ENCODE results near the gene HSD11B2.
A peak's percentile ranks its signal among the peaks of the same experiment; 100 is the strongest.

HSD11B2 gene

DNA sequence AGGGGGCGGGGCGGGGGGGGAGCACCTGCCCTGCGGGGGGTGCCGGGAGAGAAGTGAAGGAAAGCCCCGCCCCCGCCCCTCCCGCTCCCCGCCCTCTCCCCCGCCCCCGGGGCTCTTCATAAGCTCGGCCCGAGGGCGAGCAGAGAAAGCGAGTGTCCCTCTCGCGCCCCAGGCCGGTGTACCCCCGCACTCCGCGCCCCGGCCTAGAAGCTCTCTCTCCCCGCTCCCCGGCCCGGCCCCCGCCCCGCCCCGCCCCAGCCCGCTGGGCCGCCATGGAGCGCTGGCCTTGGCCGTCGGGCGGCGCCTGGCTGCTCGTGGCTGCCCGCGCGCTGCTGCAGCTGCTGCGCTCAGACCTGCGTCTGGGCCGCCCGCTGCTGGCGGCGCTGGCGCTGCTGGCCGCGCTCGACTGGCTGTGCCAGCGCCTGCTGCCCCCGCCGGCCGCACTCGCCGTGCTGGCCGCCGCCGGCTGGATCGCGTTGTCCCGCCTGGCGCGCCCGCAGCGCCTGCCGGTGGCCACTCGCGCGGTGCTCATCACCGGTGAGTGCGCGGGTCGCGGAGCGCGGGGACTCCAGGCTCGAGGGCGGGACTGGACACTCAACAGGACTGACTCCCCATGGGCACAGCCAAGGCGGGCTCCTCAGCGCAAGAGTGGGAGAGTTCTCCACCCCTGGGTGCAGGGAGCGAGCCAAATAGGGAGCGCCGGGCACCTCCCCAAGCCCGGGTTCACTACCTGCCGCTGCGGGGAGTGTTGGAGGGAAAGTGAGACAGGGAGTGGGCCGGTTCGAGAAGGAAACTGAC, at the start of gene HSD11B2:
HSD11B2 (plus strand) TSS at position 145 of the 798 bp plus-strand sequence; CDS start at position 273, 128 bp downstream.
- peak; percentile 84 for DNase-seq (ENCODE audit: low spot score)

DNA sequence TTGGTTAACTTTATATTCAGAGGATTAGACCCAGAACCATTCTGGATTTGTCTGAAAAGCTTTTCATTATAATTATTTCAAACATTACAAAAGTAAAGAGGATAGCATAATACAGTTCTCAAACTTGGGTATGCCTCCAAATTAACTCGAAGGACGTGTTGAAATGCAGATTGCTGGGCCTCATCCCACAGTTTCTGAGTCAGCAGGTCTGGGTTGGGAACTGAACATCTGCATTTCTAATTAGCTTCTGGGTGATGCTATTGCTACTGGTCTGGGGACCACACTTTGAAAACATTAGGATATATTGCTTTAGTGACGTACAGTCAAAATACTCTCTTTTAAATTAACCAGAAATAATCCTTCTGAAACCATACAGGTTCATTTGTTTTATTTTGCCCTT, 47.6 kb upstream of the HSD11B2 start:
- DNase-seq (ENCODE audit: low spot score), result no peak

GRCh38 chr16:67384778-67385510, 46.0 kb upstream of the HSD11B2 start:
- no peak for DNase-seq (ENCODE audit: low spot score)

DNA sequence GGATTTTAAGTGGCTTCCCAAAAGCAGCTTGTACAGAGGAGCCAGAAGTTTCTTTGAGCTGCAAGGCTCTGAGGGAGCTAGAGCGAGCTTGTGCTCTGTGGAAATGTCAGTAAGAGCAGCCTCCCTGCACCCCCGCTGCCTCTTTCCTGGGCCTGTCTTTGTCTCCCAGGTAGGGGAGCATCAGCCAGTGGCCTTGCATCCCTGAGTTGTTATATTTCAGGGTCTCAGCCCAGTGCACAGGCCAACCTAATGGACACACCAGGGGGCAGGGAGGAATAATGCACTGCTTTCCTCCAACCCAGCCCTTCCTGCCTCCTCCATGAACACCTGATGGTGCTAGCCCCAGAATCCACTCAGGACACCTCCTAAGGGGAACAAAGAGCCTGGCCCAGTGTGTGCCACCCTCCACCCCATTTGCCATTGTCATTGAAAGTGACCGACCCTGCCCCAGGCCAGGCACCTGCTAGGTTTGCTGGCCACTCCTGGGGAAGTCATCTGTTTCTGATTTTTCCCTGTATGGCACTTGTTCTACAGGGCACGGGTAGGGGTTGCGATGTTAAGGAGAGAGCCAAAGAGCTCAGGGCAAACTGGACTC, 44.0 kb upstream of the HSD11B2 start:
- DNase-seq (ENCODE audit: low spot score), result no peak

DNA sequence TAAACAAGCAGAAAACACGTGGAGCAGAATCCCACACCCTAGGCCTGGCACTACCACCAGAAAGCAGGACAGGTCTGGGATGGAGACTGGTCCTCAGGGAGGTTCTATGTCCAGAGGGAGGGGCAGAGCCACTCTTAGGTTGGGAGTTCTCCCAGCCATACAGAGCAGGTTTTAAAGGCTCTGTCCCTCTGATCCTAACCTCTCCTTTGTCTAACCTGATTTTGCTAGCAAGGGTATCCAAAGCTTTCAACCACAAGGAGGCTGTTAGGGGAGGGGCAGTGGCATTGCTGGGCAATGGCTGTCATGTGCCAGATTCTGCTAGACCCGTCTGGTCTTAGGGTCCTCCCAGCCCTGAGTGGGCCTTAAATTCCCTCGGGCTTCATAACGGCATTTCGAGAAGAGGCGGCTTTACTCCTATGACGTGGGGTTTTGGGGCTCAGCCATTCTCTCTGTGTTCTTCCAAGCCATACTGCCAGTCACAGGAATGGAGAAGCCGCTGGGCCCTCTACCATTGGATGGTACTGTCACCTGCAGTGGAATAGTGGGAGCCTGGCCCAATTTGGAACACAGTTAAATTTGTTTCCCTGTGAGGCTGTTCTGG, 43.3 kb upstream of the HSD11B2 start:
- DNase-seq (ENCODE audit: low spot score), result no peak

DNA sequence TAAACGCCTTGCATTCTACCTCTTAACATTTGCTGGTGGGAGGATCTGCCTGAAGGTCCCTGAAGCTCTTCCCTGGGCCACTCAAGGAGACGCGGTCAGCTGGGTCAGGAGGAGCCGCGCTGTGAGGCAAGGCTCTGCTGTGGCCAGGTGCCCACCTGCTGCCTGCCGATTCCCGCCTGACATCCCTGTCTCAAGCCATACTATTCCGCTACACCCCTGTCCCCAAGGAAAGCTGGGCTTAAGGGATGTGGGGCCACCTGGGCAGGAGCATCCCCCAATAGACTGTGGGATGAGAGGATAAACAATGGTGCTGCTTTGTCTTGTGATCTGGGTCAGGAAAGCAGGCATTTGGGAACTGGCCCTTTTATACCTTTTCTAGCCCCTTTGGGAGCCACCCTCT, 42.7 kb upstream of the HSD11B2 start:
- DNase-seq (ENCODE audit: low spot score), result no peak

- no peak for DNase-seq (ENCODE audit: low spot score)
Measured at GRCh38 chr16:67388591-67388990, 42.3 kb upstream of the HSD11B2 start.

DNA sequence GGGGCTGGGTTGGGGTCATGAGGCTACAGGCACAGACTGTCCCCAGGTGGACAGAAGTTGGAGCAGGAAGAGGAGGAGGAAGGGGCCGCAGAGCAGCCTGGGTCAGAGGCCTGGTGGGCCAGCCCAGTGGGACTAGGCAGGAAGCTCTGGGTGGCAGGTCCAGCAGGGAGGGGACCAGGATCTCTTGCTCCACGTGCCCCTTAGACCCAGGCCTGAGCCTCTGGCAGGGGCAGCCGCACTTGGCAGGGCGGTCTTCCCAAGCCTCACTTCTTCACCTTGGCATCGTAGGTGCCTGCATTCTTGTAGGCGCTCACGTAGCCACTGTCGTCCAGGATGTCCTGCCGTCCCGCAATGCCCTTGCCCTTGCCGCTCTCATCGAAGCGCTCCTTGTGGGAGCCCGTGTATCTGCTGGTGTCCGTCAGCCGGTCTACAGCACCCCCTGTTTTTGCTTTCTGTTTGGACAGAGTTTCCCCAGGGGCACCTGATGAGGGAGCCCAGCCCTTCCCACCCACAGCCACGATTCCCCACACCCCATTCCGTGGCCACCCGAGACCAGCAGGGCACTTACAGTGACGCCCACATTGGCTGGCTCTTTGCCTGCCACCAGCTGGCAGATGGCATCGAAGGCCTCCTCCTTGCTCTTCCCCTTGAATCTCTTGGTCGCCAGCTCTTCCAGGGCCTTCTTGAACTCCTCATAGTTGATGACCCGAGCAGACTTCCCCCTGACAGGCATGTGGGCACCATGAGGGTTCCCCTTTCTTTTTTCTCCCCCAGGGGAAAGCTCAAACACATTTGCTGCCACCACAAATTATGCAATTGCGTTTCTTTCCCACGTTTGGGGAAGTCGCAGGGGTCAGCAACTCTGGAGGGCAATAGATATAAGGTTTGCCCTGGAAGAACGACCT, 40.8 kb upstream of the HSD11B2 start:
- DNase-seq (ENCODE audit: low spot score), result no peak

GRCh38 chr16:67390816-67391423, 40.0 kb upstream of the HSD11B2 start:
- no peak for DNase-seq (ENCODE audit: low spot score)

DNA sequence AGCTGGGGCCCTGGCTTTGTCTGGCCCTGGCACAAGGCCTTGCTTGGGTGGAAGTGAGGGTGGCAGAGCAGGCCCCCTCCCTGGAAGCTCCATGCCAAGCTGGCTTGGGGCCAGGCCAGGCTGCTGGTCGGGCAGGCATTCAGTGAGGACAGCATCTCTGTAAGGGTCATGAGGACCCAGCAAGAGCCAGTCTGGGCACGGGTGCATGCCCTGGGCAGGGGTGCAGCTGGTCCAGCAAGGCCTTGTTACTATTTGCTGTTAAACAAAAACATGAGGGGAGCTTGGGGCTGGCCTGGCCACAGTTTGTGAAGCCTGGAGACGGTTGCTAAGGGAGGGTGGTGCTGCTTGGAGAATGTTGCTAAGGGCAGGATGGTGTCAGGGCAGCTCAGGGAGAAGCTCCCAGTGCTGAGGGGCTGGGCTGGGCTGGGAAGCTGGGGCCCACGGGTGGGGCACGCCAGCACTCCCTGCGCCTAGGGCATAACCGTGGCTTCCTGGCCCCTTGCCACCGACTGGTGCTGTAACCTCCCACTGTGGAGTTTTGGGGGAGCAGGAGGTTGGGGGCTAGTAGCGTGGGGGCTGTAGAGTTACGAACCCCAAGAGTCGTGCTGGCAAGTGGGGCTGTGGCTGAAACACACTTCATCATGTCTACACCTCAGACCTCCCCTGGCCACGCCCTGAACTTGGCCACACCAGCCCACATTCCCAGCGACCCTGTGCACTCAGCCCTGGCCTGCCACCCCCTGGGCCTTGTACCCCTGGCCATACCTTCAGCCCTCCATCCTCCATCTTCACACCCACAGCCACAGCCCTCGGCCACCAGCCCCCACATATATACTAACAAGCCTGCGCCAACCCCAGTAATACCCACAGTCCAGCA, 39.3 kb upstream of the HSD11B2 start:
- DNase-seq (ENCODE audit: low spot score), result peak; percentile 40

DNA sequence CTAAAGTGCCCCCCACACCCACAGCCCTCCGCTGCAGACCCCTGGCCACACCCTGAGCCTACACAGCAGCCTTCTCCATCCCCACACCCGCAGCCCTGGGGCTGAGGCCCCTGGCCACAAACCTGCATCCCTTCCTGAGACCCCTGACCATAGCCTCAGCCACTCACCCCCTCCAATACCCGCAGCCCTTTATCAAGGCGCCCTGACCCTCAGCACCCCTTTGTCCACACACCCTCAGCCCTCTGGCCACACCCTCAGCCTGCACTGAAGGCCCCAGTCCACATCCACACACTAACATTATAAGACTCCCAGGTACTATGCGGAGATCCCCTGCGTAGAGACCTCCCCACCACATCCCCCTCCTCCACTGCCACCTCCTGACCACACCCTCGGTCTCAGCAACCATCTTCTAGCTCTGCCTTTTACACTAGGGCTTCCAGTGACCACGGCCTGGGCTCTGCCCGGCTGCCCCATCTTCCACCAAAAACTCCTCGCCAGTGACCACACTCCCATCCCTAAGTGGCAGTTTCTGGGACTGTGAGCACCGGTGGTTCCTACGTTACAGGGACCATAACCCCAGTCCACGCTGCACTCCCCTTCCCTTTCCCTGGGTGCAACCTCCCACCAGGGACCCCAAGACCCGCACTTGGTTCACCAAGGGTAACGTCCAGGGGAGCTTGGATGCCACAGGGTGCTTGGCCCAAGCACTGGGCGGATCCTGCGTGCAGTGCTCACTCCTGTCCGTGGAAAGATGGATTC, 38.4 kb upstream of the HSD11B2 start:
- no peak for DNase-seq (ENCODE audit: low spot score)

DNA sequence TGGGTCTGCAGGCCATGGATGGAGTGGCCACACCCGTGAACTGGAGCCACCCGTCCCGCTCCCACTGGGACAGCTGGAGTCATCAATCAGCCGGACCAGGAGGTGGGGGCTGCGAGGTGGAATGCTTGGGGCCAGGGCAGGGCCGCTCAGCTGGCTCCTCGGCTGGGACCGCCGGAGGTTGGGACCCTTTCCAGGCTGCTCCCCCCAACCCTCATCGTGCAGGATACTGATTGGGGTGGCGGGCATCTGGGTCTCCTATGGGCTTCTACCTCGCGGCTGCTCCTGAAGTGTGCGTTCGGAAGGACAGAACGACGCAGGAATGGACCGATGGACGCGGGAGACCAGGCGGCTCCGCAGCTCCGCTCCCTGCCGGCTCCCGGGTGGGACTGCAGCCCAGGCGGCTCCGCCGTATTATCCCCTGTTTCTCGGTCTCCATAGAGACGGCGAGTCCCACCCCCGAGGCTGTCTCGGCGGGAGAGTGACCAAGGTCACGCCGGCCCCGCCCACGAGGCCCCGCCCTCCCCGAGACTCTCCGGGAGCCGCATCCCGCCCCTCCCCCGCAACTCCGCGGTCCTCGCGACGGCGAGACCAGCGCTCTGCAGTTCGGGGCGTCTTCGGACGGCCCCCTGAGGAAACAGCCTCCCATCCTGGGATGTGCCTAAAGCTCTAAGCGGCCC, 37.7 kb upstream of the HSD11B2 start, which contains the start of gene TPPP3:
TPPP3 (minus strand) TSS at position 388 of the 677 bp plus-strand sequence. CDS start 2,387 bp downstream, outside the sequence.
- peak; percentile 94 for DNase-seq (ENCODE audit: low spot score)

GRCh38 chr16:67393788-67394154, 37.1 kb upstream of the HSD11B2 start:
- no peak for DNase-seq (ENCODE audit: low spot score)

DNA sequence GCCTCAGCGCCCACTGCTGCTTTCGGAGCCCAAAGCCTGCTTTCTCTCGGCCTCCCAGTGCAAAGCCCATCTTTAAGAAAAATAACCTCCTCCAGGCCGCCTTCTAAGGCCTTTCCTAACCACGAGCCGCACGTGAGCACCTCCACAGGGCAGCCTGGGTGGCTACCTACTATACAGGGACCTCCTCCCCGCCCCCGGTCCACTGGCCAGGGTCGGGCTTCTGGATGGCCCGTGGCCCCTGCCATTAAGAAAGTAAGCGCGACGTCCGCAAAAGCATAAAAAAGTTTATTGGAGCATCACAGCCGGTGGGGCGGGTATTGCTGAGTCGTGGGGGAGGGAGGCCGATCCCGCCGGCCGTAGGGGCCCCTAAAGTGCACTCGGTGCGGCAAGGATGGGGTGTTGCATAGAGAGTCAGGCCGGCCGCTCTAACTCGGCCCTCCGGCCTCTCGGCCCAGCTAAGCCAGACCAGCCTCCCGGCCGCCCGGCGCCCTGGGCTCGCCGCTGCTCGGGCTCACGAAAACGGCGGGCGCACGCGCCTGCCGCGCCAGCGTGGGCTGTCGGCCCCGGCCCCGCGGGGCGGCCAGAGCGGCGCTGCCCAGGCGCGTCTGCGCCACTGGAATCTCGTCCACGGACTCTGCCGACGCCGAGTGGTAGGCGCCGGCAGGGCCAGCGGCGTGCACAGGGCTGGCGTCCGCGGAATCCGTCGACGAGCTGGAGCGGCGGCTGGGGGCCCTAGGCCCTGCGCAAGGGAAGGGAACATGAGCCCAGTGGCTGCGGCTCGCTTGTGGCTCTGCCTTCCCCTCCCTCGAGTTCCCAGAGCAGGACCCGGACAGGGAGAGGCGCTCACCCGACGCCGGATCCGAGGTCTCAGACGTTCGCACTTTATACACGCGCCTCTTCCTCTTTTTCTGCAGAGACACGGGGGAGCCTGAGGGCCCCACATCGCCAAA, 36.5 kb upstream of the HSD11B2 start:
- peak; percentile 37 for DNase-seq (ENCODE audit: low spot score)

DNA sequence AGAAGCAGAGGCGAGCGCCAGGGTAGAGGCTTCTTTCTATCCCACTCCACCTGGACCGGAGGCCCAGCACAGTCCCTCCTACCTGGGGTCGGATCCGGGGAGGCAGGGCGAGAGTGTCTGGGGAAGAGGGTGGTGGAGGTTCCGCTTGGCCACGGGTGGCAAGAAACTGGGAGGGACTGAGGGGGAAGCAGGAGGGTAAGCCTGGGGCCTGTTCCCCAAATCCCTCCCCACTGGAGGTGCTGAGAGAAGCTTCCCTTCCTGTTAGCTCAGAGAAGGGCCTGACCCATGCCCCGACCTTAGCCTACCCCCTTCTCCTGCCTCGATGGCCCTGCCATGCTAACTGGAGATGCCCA, 35.8 kb upstream of the HSD11B2 start:
- no peak for DNase-seq (ENCODE audit: low spot score)

- no peak for DNase-seq (ENCODE audit: low spot score)
Measured at GRCh38 chr16:67395458-67396158, 35.3 kb upstream of the HSD11B2 start.
